HepG2 (cell line): Measurements from ENCODE around the gene TIAM1.

Experiments used
- CREM ChIP-seq, 2 experiments: sonication (generic) in 1 of 2; formaldehyde crosslinking in 1 of 2; IDR thresholded peaks; 2 replicates each; pipeline versions ENCODE4 v1.4.0 to v1.6.1; 2016 to 2020; ENCODE audit warnings: antibody characterized with exemption in 1 of 2, mild to moderate bottlenecking in 1 of 2, missing genetic modification reagents in 1 of 2
- FOSL1 ChIP-seq: sonication (generic); formaldehyde crosslinking; IDR thresholded peaks from 2 replicates; pipeline ENCODE4 v1.9.0; 2021; ENCODE audit warnings: missing genetic modification reagents, borderline replicate concordance
- GABPB1 ChIP-seq: IDR thresholded peaks from 2 replicates; pipeline ENCODE4 v1.6.1; 2016; ENCODE audit warnings: mild to moderate bottlenecking, missing genetic modification reagents, moderate library complexity, missing compliant biosample characterization
- HMG20A ChIP-seq: IDR thresholded peaks from 2 replicates; pipeline ENCODE4 v1.6.1; 2016; ENCODE audit warnings: borderline replicate concordance
- POLR2A ChIP-seq, 2 experiments: IDR thresholded peaks; 2 replicates each; pipeline ENCODE4 v1.6.1; 2011; ENCODE audit warnings: low read depth in 2 of 2, low read length in 2 of 2, mild to moderate bottlenecking in 1 of 2, moderate library complexity in 1 of 2; ENCODE audit not compliant: insufficient read depth in 1 of 2
- ZBTB8A ChIP-seq: sonication (generic); formaldehyde crosslinking; IDR thresholded peaks from 2 replicates; pipeline ENCODE4 v1.4.0; 2020; ENCODE audit warnings: mild to moderate bottlenecking, low read depth, missing genetic modification reagents, borderline replicate concordance
- ZNF3 ChIP-seq: IDR thresholded peaks from 2 replicates; pipeline ENCODE4 v1.7.0; 2017; ENCODE audit warnings: inconsistent platforms
- TF ChIP-seq, protein P1 (sequence below): sonication (generic); formaldehyde crosslinking; IDR thresholded peaks from 2 replicates; pipeline ENCODE4 v1.4.0; 2020; ENCODE audit warnings: missing genetic modification reagents, mild to moderate bottlenecking, borderline replicate concordance
- TF ChIP-seq, protein P2 (sequence below): sonication (generic); formaldehyde crosslinking; IDR thresholded peaks from 2 replicates; pipeline ENCODE4 v1.5.0; 2020; ENCODE audit warnings: mild to moderate bottlenecking, missing genetic modification reagents, moderate library complexity
- TF ChIP-seq, protein P3 (sequence below): sonication (generic); formaldehyde crosslinking; IDR thresholded peaks from 2 replicates; pipeline ENCODE4 v1.8.0; 2022; ENCODE audit warnings: missing genetic modification reagents, low read depth, mild to moderate bottlenecking, borderline replicate concordance

GRCh38 chr21:31310750-31311149 is 33.3 kb downstream of the TIAM1 start:
- TF ChIP-seq GABPB1 (no peak), ZBTB8A (CRISPR knock-in tag) (no peak), CREM (IDR thresholded peaks at IDR 0.05) (no peak), CREM (CRISPR knock-in tag; IDR thresholded peaks at IDR 0.05) (no peak), ZNF3 (CRISPR knock-in tag) (no peak), HMG20A (CRISPR knock-in tag) (no peak), POLR2A (IDR thresholded peaks at IDR 0.05; ENCODE audit: insufficient read depth in 1 of 2, low read depth in 2 of 2, low read length in 2 of 2) (no peak), FOSL1 (CRISPR knock-in tag) (no peak)
- TF ChIP-seq, protein P1, sequence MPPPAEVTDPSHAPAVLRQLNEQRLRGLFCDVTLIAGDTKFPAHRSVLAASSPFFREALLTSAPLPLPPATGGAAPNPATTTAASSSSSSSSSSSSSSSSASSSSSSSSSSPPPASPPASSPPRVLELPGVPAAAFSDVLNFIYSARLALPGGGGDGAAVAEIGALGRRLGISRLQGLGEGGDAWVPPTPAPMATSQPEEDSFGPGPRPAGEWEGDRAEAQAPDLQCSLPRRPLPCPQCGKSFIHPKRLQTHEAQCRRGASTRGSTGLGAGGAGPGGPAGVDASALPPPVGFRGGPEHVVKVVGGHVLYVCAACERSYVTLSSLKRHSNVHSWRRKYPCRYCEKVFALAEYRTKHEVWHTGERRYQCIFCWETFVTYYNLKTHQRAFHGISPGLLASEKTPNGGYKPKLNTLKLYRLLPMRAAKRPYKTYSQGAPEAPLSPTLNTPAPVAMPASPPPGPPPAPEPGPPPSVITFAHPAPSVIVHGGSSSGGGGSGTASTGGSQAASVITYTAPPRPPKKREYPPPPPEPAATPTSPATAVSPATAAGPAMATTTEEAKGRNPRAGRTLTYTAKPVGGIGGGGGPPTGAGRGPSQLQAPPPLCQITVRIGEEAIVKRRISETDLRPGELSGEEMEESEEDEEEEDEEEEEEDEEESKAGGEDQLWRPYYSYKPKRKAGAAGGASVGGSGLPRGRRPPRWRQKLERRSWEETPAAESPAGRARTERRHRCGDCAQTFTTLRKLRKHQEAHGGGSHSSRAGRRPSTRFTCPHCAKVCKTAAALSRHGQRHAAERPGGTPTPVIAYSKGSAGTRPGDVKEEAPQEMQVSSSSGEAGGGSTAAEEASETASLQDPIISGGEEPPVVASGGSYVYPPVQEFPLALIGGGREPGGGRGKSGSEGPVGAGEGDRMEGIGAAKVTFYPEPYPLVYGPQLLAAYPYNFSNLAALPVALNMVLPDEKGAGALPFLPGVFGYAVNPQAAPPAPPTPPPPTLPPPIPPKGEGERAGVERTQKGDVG (CRISPR knock-in tag): no peak
- TF ChIP-seq, protein P2, sequence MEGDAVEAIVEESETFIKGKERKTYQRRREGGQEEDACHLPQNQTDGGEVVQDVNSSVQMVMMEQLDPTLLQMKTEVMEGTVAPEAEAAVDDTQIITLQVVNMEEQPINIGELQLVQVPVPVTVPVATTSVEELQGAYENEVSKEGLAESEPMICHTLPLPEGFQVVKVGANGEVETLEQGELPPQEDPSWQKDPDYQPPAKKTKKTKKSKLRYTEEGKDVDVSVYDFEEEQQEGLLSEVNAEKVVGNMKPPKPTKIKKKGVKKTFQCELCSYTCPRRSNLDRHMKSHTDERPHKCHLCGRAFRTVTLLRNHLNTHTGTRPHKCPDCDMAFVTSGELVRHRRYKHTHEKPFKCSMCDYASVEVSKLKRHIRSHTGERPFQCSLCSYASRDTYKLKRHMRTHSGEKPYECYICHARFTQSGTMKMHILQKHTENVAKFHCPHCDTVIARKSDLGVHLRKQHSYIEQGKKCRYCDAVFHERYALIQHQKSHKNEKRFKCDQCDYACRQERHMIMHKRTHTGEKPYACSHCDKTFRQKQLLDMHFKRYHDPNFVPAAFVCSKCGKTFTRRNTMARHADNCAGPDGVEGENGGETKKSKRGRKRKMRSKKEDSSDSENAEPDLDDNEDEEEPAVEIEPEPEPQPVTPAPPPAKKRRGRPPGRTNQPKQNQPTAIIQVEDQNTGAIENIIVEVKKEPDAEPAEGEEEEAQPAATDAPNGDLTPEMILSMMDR (CRISPR knock-in tag): no peak
- TF ChIP-seq, protein P3, sequence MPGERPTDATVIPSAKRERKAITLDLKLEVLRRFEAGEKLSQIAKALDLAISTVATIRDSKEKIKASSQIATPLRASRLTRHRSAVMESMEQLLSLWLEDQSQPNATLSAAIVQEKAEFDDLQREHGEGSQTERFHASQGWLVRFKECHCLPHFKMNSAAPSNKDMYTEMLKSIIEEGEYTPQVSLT (CRISPR knock-in tag): no peak
